Panc1 (cell line): ENCODE results near the gene RAX2. TPM values are rescaled to one million over a fixed set of nuclear protein-coding genes. Genes with fewer than 3 reads are reported as not detected.
A peak's percentile ranks its signal among the peaks of the same experiment; 100 is the strongest.

ENCODE experiments used
- ATAC-seq: fragments of 200-7000 bp; cut with Tn5 transposase; 2 replicates; pipeline ENCODE4 v1.9.1; 2020; ENCODE audit warnings: mild to moderate bottlenecking, moderate library complexity
- BruUV-seq: library from RNA; stranded (reverse); fragments of 400-500 nt; replicated peaks from 2 replicates; lab custom pipeline; 2021; lab: Mats Ljungman, UMichigan
- CTCF ChIA-PET: fragments of 300-600 bp; sonication (Branson Sonifier 250); formaldehyde crosslinking; loops from one replicate; lab custom pipeline; 2022; ENCODE audit warnings: antibody characterized with exemption; lab: Charles Lee
- POLR2A ChIA-PET: fragments of 300-600 bp; sonication (Branson Sonifier 250); formaldehyde crosslinking; loops from one replicate; lab custom pipeline; 2022; ENCODE audit warnings: antibody characterized with exemption; lab: Charles Lee
- DNase-seq: peaks from one replicate; pipeline ENCODE4 v3.0.0-alpha.2; 2010; ENCODE audit warnings: low read depth, low spot score
- H3K27ac ChIP-seq: 2 replicates; pipeline ENCODE4 v1.5.1; 2011; ENCODE audit warnings: mild to moderate bottlenecking, low read length, inconsistent platforms
- H3K27me3 ChIP-seq: fragments of 200-500 bp; sonication (Bioruptor generic); 2 replicates; pipeline ENCODE4 v1.6.0; 2014; ENCODE audit warnings: low read length, inconsistent platforms; ENCODE audit not compliant: control insufficient read depth, insufficient read depth
- H3K36me3 ChIP-seq: fragments of 200-500 bp; sonication (Bioruptor generic); 2 replicates; pipeline ENCODE4 v1.5.1; 2014; ENCODE audit warnings: inconsistent platforms, mild to moderate bottlenecking, low read length, moderate library complexity; ENCODE audit not compliant: control insufficient read depth, insufficient read depth
- H3K4me1 ChIP-seq: 2 replicates; pipeline ENCODE4 v1.5.1; 2011; ENCODE audit warnings: inconsistent platforms, mild to moderate bottlenecking, low read length, moderate library complexity; ENCODE audit not compliant: control insufficient read depth, insufficient read depth
- H3K4me3 ChIP-seq, 2 experiments: 2 replicates each; pipeline ENCODE4 v1.5.1; 2011 to 2012; ENCODE audit warnings: low read depth in 2 of 2, low read length in 2 of 2, mild to moderate bottlenecking in 2 of 2, inconsistent platforms in 1 of 2, moderate library complexity in 1 of 2
- H3K9me3 ChIP-seq: fragments of 200-500 bp; sonication (Bioruptor generic); 2 replicates; pipeline ENCODE4 v1.5.1; 2014; ENCODE audit warnings: low read depth, mild to moderate bottlenecking, inconsistent platforms, low read length, moderate library complexity; ENCODE audit not compliant: control insufficient read depth, insufficient read depth
- POLR2AphosphoS5 ChIP-seq: IDR thresholded peaks from 2 replicates; pipeline ENCODE4 v1.6.1; 2012; ENCODE audit warnings: mild to moderate bottlenecking, low read depth, low read length, moderate library complexity
- SIN3A ChIP-seq: IDR thresholded peaks from 2 replicates; pipeline ENCODE4 v1.6.1; 2012; ENCODE audit warnings: low read depth, mild to moderate bottlenecking, low read length, moderate library complexity, borderline replicate concordance; ENCODE audit not compliant: insufficient read depth
- TCF7L2 ChIP-seq: IDR thresholded peaks from 2 replicates; pipeline ENCODE4 v1.6.1; 2011; ENCODE audit warnings: mild to moderate bottlenecking, low read depth, low read length, inconsistent platforms
- in situ Hi-C: cut with HindIII; loops from 2 replicates; pipeline ENCODE4 v1.10.0; 2016; ENCODE audit warnings: low sequenced_read_pairs, low pct_unique_long_range_greater_than_20kb
- intact Hi-C: fragments of 100-400 bp; cut with micrococcal nuclease; formaldehyde crosslinking; loops from one replicate; pipeline ENCODE4 v1.10.0; 2022; ENCODE audit not compliant: unreplicated experiment
- total RNA-seq: library from RNA; stranded (reverse); gene quantifications from one replicate; pipeline ENCODE4 v1.2.1, GENCODE V29; 2021; ENCODE audit not compliant: unreplicated experiment
- TF ChIP-seq, protein P1 (sequence below), 2 experiments: IDR thresholded peaks; 2 replicates each; pipeline ENCODE4 v1.6.1; 2011 to 2012; ENCODE audit warnings: low read depth in 2 of 2, control low read depth in 1 of 2, low read length in 1 of 2, mild to moderate bottlenecking in 1 of 2, moderate library complexity in 1 of 2; ENCODE audit not compliant: insufficient read depth in 1 of 2
- TF ChIP-seq, protein P2 (sequence below): fragments of 450-650 bp; IDR thresholded peaks from 2 replicates; pipeline ENCODE4 v1.5.1; 2017; ENCODE audit warnings: mild to moderate bottlenecking

RAX2 gene
- total RNA-seq, 1 experiment from 2014 or later, result not detected

DNA sequence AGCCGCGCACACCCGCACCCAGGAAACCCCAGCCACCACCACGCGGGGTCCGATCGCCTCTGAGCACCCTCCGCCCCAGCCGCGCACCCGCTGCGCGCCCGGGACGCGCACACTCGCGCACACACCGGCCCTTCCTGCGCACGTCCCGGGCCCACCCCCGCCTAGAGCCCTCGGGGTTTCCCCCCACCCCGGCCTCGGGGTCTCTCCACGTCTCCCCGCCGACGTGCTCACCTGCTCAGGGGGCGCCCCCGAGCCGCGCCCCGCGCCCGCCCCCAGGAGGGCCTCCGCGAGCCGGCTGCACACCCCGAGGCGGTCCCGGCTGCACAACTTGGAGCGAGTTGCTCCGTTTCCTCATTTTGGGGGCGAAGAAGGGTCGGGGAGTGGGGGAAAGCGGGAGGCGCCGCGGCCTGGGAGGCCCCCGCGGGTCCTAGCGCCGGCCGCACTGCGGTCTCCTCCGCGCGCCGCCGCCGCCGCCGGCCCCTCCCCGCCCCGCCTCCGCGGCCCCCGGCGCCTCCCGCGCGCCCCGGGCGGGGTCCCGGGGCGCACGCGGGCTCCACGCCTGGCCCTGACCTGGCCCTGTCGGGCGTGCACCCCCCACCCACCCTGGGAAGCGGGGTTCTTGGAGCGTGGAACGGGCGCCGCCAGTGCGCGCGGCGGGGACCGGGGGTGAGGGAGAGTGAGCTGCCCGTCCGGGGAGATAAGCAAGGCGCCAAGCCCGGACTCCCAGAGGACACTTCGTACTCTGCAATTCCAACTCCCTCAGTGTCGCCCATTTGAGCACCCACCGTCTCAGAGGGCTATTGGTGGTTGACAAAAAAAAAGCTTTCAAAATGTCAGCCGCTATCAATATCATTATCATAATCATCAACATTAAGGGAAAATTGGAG is 14.2 kb upstream of the RAX2 start, which contains the start of gene MATK:
TSS of gene MATK (minus strand) at position 444 of the 887 bp plus-strand sequence. CDS start 1,246 bp downstream, outside the sequence.
- BruUV-seq, result no TSS peak
- CTCF ChIA-PET, result no interaction called here

DNA sequence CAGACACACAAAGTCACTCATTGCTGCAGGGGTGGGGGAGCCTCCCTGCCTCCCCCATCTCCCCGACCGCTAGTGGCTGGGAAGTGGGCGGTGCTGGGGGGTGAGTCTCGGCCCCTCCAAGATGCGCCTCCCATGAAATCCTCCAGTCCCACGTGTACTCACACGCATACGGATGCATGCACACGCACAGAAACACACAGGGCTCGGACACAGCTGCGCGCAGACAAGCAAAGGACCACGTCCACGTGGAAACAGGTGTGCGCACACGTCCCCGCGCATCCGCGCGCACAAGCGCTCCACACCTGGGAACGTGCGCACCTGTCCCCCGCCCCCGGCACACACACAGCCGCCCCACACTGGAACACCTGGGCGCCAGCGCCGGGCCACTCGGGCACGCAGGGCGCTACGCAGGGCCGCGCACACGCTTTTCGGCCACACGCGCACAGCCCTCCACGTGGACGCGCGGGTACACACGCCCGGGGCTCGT is 13.5 kb upstream of the RAX2 start:
- DNase-seq (no peak), ATAC-seq (peak; percentile 22; the same call in 1 of the 2 replicates)
- CTCF ChIA-PET, result no interaction called here
- Histone ChIP-seq H3K27ac (no peak overlapping the region), H3K9me3 (no peaks in the 10 kb centered on the region; the same call in 1 of the 2 replicates), H3K4me1 (no peaks in the 10 kb centered on the region; the same call in 1 of the 2 replicates), H3K36me3 (no peaks in the 10 kb centered on the region), H3K4me3 (no peak overlapping the region), H3K27me3 (no peaks in the 10 kb centered on the region)
- no peak for TF ChIP-seq POLR2AphosphoS5
- no peak for TF ChIP-seq SIN3A
- no peak for TF ChIP-seq TCF7L2
- TF ChIP-seq, protein P1, sequence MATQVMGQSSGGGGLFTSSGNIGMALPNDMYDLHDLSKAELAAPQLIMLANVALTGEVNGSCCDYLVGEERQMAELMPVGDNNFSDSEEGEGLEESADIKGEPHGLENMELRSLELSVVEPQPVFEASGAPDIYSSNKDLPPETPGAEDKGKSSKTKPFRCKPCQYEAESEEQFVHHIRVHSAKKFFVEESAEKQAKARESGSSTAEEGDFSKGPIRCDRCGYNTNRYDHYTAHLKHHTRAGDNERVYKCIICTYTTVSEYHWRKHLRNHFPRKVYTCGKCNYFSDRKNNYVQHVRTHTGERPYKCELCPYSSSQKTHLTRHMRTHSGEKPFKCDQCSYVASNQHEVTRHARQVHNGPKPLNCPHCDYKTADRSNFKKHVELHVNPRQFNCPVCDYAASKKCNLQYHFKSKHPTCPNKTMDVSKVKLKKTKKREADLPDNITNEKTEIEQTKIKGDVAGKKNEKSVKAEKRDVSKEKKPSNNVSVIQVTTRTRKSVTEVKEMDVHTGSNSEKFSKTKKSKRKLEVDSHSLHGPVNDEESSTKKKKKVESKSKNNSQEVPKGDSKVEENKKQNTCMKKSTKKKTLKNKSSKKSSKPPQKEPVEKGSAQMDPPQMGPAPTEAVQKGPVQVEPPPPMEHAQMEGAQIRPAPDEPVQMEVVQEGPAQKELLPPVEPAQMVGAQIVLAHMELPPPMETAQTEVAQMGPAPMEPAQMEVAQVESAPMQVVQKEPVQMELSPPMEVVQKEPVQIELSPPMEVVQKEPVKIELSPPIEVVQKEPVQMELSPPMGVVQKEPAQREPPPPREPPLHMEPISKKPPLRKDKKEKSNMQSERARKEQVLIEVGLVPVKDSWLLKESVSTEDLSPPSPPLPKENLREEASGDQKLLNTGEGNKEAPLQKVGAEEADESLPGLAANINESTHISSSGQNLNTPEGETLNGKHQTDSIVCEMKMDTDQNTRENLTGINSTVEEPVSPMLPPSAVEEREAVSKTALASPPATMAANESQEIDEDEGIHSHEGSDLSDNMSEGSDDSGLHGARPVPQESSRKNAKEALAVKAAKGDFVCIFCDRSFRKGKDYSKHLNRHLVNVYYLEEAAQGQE (IDR thresholded peaks at IDR 0.05; ENCODE audit: insufficient read depth in 1 of 2, low read depth in 2 of 2, low read length in 1 of 2), result no peak
- TF ChIP-seq, protein P2, sequence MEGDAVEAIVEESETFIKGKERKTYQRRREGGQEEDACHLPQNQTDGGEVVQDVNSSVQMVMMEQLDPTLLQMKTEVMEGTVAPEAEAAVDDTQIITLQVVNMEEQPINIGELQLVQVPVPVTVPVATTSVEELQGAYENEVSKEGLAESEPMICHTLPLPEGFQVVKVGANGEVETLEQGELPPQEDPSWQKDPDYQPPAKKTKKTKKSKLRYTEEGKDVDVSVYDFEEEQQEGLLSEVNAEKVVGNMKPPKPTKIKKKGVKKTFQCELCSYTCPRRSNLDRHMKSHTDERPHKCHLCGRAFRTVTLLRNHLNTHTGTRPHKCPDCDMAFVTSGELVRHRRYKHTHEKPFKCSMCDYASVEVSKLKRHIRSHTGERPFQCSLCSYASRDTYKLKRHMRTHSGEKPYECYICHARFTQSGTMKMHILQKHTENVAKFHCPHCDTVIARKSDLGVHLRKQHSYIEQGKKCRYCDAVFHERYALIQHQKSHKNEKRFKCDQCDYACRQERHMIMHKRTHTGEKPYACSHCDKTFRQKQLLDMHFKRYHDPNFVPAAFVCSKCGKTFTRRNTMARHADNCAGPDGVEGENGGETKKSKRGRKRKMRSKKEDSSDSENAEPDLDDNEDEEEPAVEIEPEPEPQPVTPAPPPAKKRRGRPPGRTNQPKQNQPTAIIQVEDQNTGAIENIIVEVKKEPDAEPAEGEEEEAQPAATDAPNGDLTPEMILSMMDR, result no peak
- in situ Hi-C loops (no loop called here), intact Hi-C loops (no loop called here)
- BruUV-seq, result no TSS peak
- POLR2A ChIA-PET, result no interaction called here

More for the DNA sequence above, 14.2 kb upstream of the RAX2 start, which contains the start of gene MATK:
- no peak for DNase-seq
- H3K27me3 ChIP-seq, result no peaks in the 10 kb centered on the region
- no peaks in the 10 kb centered on the region; the same call in 1 of the 2 replicates for H3K4me1 ChIP-seq
- POLR2A ChIA-PET, result no interaction called here
- H3K4me3 ChIP-seq, result no peak within 1 kb of the TSS
- H3K27ac ChIP-seq, result no peak within 1 kb of the TSS
- H3K36me3 ChIP-seq, result no peaks in the 10 kb centered on the region
- no peak for ATAC-seq
- intact Hi-C loops, result no loop called here
- in situ Hi-C loops, result no loop called here
- no peak for TF ChIP-seq POLR2AphosphoS5
- TF ChIP-seq, protein P2, result no peak
- no peak for TF ChIP-seq TCF7L2
- no peak for TF ChIP-seq SIN3A
- TF ChIP-seq, protein P1 (IDR thresholded peaks at IDR 0.05; ENCODE audit: insufficient read depth in 1 of 2, low read depth in 2 of 2, low read length in 1 of 2), result no peak
- H3K9me3 ChIP-seq, result no peaks in the 10 kb centered on the region; the same call in 1 of the 2 replicates
